ENCODE measurements around the gene IQCE.
"Not testable (repeated sequence)": the region's sequence is repeated elsewhere in the genome, so short reads cannot be mapped to it uniquely, and the experiment has no call there.

IQCE gene

GRCh38 chr7:2521952-2522591, 36.7 kb upstream of the IQCE start:
- no peak for DNase-seq

- no peak for DNase-seq
These were observed 35.9 kb upstream of the IQCE start for GRCh38 chr7:2522780-2523433.

DNA sequence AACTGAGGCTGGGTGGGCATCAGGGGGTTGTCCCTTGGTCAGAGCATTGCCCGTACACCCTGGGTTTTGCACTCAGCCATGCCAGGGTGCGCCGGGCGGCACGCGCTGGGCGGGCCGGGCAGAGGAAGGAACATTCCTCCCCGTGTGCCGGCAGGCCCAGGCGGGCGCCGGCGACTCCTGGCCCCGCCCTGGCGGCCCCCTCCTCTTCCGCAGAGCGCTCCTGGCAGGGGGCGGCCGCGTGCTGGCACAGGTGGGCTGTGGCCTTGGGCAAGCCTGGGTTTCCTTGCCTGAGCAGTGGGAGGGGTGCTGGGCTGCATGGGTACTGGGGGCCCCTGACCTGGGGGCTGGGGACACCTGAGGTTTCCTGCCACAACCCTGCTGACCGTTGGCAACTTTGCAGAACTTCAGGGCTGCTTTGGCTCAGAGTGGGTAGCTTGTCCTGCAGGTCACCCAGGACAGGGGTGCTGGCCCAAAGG, 35.3 kb upstream of the IQCE start:
- peak; percentile 77 for DNase-seq

GRCh38 chr7:2523941-2524807, 34.6 kb upstream of the IQCE start:
- peak; percentile 89 for DNase-seq

DNA sequence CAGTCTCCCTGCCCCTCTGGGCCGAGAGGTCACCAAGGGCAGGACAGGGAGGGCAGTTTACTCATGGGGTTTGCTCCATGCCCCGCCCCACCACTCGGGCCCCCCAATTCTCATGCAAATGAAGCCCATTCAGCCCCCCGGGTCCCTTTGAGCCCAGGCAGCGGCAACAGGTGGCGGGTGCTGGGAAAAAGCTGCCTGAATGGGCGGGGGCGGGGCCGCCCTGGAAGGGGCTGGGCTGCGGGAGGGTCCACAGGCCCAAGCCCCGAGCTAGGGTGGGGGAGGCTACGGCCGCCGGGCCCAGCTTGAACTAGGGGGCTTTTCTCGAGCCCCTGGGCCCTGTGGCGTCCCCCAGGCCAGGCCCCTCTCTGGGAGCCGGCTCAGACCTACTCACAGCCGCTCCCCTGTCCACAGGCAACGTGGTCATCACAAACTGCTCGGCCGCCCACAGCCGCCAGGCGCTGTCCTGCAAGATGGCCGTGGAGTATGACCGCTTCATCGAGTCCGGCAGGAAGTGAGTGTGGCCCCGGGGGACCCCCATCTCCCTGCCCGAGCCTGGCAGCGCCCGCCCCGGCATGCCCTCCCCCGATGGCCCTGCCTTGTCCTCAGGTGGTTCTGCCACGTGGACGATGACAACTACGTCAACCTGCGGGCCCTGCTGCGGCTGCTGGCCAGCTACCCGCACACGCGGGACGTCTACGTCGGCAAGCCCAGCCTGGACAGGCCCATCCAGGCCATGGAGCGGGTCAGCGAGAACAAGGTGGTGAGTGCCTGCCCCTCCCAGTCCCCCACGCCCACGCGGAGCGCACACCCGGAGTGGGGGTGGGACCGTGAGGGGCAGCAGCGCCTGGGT, 33.7 kb upstream of the IQCE start:
- DNase-seq: no peak

- peak; percentile 34 for DNase-seq
These were observed 32.8 kb upstream of the IQCE start for GRCh38 chr7:2525658-2526630.

- no peak for DNase-seq
These were observed 31.9 kb upstream of the IQCE start for GRCh38 chr7:2526659-2527504.

DNA sequence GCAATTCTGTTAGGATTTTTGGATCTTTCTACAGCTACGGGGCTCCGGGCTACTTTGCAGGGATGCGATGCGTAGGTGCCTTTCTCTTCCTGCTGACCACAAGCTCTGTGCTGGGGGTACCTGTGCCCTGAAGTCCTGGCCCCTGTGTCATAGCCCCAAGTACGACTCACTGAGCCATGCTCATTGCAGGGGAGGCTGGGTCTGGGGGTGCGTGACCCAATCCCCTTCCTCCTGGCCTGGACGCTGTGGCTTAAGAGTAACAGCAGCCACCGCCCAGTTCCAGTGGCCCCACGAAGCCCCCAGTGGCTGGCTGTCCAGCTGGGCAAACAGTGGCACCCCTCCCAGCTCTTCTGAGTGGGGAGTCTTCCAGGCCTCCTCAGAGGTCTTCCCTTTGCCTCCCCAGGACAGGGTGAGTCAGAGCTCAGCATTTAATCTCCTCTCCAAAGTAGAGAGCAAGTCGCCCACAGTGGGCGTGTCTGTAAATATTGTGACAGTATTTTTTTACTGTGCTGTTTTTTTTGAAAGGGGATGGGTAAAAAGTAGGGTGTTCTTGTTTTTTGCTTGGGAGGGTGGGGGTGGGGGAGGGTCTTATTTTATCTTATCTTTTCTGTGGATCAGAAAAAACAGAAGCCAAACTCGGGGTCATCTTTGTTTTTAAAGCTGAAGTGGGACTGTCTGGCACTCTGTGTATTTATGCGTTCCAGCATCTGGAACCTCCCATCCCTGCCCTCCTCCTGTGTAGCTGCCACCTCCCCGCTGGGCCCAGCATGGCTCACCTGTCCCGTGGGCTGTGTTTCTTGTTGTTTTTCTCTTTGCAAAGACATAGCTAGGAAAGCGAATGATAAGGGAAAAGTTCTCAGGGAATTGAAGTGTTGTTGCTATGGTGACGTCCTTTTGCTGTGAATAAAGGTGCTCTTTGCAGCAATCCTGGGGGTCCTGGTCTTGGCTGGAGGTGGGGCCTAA, 31.0 kb upstream of the IQCE start:
- DNase-seq: no peak

- DNase-seq: no peak
These were observed 30.2 kb upstream of the IQCE start for GRCh38 chr7:2528481-2529095.

DNA sequence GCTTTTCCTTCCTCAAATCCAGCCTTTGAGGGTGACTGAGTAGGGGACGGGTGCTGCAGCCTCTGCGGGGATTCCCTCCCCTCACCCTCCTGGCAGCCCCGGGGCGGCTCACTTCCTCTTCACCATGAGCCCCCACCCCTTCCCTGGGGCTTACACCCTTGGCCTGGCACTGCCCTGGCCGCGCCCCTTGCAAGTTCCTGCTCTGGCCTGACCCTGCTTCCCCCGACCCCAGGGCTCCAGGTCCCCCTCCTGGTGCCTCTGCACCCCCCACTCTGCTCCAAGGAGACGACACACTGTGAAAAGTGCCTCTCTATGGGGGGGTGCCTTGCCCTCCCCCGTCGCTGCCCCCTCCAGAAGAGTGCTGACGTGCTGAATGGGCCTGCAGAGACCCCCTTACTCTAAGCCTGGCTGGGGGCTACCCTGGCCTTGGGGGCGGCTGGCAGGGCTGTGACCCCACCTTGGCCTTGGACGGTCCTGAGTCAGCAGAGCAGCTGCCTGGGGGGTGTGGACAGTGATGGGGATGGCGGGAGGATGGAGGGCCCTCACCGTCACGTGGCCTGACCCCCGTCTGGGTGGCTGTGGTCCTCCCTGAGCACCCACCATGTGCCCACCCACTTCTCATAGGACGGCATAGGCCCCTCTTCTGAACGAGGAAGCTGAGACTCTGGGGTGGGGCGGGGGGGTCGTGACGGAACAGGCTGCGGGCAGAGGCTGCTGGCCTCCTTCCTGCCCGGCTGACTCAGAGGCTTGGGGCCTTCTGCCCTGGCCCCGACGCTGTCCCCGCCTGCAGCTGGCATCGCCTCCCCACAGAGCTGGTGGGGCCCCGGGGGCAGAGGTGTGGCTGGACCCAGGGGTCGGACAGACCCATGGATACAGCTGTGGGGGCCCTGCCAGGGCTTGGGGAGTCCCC, 29.4 kb upstream of the IQCE start:
- DNase-seq: no peak

GRCh38 chr7:2530071-2530987, 28.4 kb upstream of the IQCE start:
- no peak for DNase-seq

DNA sequence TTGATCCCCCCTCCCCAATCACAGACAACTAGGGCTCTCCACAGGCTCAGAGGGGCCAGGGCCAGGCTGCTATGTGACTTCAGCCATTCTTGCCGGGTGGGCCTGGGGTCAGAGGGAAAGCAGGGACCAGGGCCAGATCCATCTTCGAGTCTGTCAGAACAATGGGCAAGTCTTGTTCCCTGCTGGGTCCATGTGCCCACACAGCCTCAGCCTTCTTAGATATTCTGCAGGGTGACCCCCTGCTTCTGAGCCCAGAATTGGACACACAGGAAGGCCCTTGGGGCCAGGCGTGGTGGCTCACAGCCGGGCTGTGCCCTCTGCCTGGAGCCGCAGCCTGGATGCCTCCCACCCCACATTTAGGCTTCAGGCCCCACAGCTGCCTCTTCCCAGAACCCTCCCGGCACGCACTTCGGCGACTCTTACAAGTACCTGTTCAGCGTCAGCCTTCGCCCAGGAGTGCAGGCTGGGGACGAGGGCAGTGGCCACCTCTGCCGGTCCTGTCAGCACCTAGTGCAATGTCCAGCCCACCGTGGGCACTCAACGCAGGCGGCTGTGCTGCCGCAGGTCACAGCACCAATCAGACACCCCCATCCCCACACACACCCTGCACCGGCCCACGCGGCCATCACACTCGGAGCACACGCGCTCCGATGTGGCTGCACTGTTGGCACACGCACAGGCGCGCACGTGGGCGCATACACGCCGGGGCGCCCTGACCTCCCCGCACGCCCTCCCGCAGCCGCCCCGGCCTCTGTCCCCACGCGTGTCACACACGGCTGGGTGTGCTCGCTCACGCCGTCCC, 27.6 kb upstream of the IQCE start:
- DNase-seq: not testable (repeated sequence)

- DNase-seq: not testable (repeated sequence)
These were observed 27.0 kb upstream of the IQCE start for GRCh38 chr7:2531796-2532110.

DNA sequence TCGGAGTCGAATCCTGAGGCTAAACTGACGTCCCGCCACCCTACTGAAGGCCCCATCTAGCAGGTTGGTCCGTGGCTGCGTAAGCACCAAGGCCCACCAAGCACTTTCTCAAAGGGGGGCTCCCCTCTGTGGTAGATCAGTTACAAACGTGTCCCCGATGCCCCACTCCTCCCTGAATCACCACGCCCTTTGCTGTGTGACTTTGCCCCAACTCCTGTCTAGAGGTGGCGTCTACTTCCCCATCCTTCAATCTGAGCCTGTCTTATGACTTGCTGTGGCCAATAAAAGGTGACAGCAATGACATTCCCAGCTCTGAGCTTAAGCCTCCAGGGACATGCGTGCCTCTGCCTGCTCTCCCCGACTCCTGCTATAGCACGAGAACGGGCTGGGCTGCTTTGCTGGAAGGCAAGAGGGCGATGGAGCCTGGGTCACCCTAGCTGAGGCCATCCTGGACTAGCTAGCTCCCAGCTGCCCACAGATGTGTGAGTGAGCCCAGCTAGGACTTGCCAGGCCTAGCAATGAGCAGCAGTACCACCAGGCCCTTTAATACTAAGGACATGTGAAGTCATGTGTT, 26.5 kb upstream of the IQCE start:
- not testable (repeated sequence) for DNase-seq

DNA sequence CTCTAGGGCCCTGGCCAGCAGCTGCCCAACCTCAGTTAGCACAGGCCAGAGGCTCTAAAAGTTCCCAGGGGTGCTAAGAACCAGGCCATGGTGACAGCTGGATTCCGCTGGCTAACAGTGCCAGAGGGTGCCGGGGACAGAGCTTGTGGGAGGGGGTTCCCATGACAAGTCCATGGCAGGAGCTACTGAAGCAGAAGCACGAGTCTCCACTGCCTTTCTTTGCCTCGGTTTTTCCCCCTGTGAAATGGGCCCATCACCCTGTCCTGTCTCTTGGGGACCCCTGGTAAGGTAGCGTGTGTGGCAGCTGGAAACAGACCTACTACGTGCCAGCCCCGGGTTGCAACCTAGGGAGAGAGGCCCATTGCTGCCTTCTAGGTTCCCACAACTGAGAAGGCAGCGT, 26.0 kb upstream of the IQCE start:
- DNase-seq: not testable (repeated sequence)
